ENCODE results near the gene SAPCD1.
A peak's percentile ranks its signal among the peaks of the same experiment; 100 is the strongest.

The SAPCD1 gene

DNA sequence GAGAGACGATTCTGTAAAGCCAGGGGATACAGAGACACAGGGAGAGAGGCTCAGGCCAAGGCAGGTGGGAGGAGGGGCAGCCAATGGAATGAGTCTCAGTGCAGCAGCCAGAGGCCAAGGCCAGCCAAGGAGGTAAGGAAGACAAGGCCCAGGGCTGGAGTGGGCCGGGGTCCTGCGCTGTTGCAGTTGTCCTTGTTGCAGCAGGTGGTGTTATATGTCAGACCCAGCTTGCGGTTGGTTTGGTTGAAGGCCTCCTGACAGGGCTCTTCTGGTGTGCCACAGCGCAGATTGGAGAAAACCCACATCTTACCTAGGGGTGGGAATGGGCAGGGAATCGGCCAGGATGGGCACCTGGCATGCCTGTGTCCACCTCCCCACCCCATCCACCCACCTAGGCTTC lies 43.5 kb upstream of the SAPCD1 start:
- TF ChIP-seq, protein P1, sequence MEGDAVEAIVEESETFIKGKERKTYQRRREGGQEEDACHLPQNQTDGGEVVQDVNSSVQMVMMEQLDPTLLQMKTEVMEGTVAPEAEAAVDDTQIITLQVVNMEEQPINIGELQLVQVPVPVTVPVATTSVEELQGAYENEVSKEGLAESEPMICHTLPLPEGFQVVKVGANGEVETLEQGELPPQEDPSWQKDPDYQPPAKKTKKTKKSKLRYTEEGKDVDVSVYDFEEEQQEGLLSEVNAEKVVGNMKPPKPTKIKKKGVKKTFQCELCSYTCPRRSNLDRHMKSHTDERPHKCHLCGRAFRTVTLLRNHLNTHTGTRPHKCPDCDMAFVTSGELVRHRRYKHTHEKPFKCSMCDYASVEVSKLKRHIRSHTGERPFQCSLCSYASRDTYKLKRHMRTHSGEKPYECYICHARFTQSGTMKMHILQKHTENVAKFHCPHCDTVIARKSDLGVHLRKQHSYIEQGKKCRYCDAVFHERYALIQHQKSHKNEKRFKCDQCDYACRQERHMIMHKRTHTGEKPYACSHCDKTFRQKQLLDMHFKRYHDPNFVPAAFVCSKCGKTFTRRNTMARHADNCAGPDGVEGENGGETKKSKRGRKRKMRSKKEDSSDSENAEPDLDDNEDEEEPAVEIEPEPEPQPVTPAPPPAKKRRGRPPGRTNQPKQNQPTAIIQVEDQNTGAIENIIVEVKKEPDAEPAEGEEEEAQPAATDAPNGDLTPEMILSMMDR (conservative IDR thresholded peaks at IDR 0.05; ENCODE audit: low read length), result no peak
- H3K4me3 ChIP-seq (ENCODE audit: low read length), result no peak overlapping the region

DNA sequence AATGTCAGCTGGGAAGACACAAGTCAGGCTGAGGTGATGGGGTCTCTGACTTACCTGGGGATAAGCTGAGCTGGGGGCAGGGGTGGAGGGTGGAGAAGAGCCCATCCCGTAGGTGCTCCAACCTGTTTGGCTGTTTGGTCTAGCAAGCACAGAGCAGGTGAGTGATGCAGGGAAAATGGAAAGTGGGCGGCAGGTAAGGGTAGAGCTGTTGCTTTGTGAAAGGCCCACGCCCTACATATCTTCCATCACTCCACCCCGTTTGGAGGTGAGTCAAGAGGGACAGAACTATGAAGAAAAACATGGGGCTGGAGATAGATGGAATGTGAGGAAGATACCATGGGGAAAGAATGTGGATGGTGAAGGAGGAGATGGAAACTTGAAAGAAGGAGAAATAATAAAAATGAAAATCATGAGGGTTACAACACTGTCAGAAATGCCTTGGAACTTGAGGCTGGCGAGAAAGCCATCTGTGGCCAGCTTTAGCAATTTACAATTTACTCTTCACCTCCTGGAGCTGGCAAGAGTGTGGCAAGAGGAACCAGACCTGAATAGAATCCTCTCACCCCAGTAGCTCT lies 42.2 kb upstream of the SAPCD1 start:
- no peak overlapping the region for H3K4me3 ChIP-seq (ENCODE audit: low read length)
- TF ChIP-seq, protein P1 (conservative IDR thresholded peaks at IDR 0.05; ENCODE audit: low read length), result no peak
- DNase-seq (ENCODE audit: low read depth), result peak; percentile 42

More for the DNA sequence above, 43.5 kb upstream of the SAPCD1 start:
- no peak for DNase-seq (ENCODE audit: low read depth)

DNA sequence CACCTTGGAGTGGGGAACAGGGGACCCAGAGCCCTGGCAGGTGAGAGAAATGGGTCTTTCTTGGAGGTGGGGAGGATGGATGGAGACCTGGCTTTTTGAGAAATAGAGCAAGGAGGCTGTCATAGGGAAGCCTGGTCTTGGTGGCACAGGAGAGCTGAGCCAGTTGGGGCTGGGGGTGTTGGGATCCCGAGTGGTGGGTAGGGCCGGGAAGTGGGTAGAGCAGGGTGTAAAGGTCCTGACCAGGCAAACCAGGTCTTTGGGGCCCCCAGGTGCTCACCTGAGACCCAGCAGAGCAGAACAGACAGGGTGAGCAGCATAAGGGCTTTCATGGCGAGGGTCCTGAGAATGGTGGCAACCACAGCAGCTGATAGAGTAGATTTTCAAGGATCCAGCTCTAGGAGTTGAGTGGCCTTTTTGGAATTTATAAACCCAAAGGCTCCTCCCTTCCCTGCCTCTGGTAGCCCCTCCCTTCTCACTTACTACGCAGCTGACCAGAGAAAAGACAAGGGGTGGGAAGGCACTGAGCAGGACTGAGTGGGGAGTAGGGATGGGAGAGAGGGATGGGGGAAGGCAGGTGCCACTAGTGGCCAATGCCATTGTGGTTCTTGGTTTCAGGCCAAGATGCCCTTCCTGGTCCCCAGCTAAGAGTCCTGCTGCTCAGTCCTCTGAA lies 41.0 kb upstream of the SAPCD1 start, which contains the start of gene LY6G6C:
Gene LY6G6C (minus strand): TSS at position 396 of the 670 bp plus-strand sequence. CDS start 67 bp downstream, at position 329.
- DNase-seq (ENCODE audit: low read depth), result no peak
- TF ChIP-seq, protein P1 (conservative IDR thresholded peaks at IDR 0.05; ENCODE audit: low read length), result no peak
- no peak within 1 kb of the TSS for H3K4me3 ChIP-seq (ENCODE audit: low read length)

DNA sequence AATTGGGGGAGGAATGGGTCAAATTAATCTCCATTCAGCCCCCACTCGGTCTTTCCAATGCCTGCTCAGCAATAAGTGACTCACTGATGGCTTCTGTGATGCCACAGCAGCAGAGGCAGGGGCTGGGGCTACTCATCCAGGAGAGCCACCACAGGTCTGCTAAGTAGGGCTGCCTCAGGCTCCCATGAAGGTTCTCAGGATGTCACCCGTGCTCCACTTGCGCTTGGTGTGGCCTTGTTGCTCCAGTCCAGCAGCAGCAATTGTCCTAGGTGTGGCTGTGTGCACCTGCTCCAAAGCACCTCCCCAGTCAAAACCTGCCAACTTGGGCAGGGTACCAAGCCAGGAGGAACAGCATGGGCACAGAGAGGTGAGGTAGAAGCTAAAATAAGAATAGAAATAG lies 40.3 kb upstream of the SAPCD1 start:
- TF ChIP-seq, protein P1 (conservative IDR thresholded peaks at IDR 0.05; ENCODE audit: low read length), result no peak
- DNase-seq (ENCODE audit: low read depth), result no peak
- H3K4me3 ChIP-seq (ENCODE audit: low read length), result no peak overlapping the region

DNA sequence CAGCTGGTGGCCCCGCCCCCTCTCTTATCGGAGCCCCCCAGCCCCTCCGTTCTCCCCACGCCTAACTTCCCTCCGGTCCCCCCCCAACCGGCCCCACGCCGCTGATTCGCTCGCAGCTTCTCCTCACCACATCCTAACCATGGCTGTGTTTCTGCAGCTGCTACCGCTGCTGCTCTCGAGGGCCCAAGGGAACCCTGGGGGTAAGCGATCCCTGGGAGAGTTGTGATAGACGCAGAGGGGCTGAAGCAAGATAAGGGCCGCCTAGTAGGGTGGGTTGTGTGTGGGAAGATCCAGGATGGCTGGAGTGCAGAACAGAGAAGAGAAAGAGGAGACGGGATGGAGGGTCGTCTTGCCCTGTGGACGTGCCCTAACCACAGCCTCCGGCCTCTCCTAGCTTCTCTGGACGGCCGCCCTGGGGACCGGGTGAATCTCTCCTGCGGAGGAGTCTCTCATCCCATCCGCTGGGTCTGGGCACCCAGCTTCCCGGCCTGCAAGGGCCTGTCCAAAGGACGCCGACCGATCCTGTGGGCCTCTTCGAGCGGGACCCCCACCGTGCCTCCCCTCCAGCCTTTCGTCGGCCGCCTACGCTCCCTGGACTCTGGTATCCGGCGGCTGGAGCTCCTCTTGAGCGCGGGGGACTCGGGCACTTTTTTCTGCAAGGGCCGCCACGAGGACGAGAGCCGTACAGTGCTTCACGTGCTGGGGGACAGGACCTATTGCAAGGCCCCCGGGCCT lies 39.0 kb upstream of the SAPCD1 start, which contains the start of gene MPIG6B:
Gene MPIG6B (plus strand): TSS at position 129 of the 735 bp plus-strand sequence. CDS start 11 bp downstream, at position 140.
- DNase-seq (ENCODE audit: low read depth), result no peak
- TF ChIP-seq, protein P1 (conservative IDR thresholded peaks at IDR 0.05; ENCODE audit: low read length), result no peak
- no peak within 1 kb of the TSS for H3K4me3 ChIP-seq (ENCODE audit: low read length)

DNA sequence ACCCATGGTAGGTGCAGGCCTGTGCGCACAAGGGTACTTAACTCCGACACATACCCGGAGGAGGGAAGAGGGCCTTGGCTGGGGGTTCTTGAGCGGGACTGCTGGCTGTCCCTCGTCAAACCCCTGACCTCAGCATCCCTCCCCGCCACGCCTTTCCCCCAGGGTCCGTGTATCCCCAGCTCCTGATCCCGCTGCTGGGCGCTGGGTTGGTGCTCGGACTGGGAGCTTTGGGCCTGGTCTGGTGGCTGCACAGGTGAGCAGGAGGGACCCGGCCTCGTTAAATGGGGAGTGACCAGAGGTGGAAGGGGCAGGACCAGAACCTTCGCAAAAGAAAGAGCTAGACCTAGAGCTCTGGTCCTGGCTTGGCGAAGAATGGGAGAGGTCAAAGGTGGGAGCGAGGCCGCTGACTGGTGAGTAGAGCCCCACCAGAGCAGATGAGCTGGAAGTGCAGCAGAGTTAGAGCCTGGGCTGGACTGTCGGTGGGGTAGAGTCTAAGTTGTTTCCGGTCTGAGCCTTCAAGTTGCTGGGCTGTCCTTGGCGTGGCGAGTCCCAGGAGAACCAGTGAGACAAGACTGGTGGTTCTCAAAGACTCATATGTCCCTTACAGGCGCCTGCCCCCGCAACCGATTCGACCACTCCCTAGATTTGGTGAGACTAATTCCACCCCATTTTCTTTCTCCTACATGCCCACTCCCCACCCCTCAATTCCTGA lies 38.3 kb upstream of the SAPCD1 start:
- no peak for DNase-seq (ENCODE audit: low read depth)
- TF ChIP-seq, protein P1 (conservative IDR thresholded peaks at IDR 0.05; ENCODE audit: low read length), result no peak
- H3K4me3 ChIP-seq (ENCODE audit: low read length), result no peak overlapping the region

All from AG10803 (cell line).